GM18520 (cell line): ENCODE results near the gene COL18A1.
"Not testable (repeated sequence)": the region's sequence is repeated elsewhere in the genome, so short reads cannot be mapped to it uniquely, and the experiment has no call there.

Experiments used
- ATAC-seq: cut with Tn5 transposase; IDR thresholded peaks from one replicate; pipeline ENCODE4 v1.9.1; 2021; ENCODE audit not compliant: unreplicated experiment

Gene COL18A1

GRCh38 chr21:45514311-45515021, 109.5 kb downstream of the COL18A1 start:
- no peak for ATAC-seq

- ATAC-seq, result no peak
Measured at GRCh38 chr21:45515241-45516061, 110.5 kb downstream of the COL18A1 start.

GRCh38 chr21:45516071-45516670, 111.2 kb downstream of the COL18A1 start:
- no peak for ATAC-seq

GRCh38 chr21:45516671-45517151, 111.7 kb downstream of the COL18A1 start:
- ATAC-seq, result no peak

GRCh38 chr21:45517249-45518065, 112.5 kb downstream of the COL18A1 start:
- ATAC-seq, result no peak

GRCh38 chr21:45518742-45519141, 113.8 kb downstream of the COL18A1 start:
- no peak for ATAC-seq

- ATAC-seq, result no peak
Measured at GRCh38 chr21:45519182-45519581, 114.2 kb downstream of the COL18A1 start.

- no peak for ATAC-seq
Measured at GRCh38 chr21:45521241-45521640, 116.3 kb downstream of the COL18A1 start.

GRCh38 chr21:45522381-45522780, 117.4 kb downstream of the COL18A1 start:
- ATAC-seq, result no peak

- ATAC-seq, result no peak
Measured at GRCh38 chr21:45522986-45523385, 118.0 kb downstream of the COL18A1 start.

GRCh38 chr21:45523411-45524101, 118.6 kb downstream of the COL18A1 start:
- ATAC-seq, result no peak

GRCh38 chr21:45524756-45525152, 119.8 kb downstream of the COL18A1 start:
- no peak for ATAC-seq

- ATAC-seq, result no peak
Measured at GRCh38 chr21:45525153-45525909, 120.4 kb downstream of the COL18A1 start.

- ATAC-seq, result no peak
Measured at GRCh38 chr21:45525910-45526306, 120.9 kb downstream of the COL18A1 start.

- ATAC-seq, result not testable (repeated sequence)
Measured at GRCh38 chr21:45527151-45527999, 122.4 kb downstream of the COL18A1 start.

- ATAC-seq, result no peak
Measured at GRCh38 chr21:45528028-45528705, 123.2 kb downstream of the COL18A1 start.

- ATAC-seq, result no peak
Measured at GRCh38 chr21:45528981-45529784, 124.2 kb downstream of the COL18A1 start.
